Endothelial cell (in vitro differentiated cells): Measurements from ENCODE around the gene TSPAN10. TPM values are rescaled to one million over a fixed set of nuclear protein-coding genes. Genes with fewer than 3 reads are reported as not detected.

ENCODE experiments used
- DNase-seq: peaks from one replicate; pipeline ENCODE4 v3.0.0; 2021; ENCODE audit warnings: low spot score
- H3K27ac Mint-ChIP-seq: one replicate; pipeline ENCODE4 v1.8.0; 2021; ENCODE audit warnings: mixed read lengths, inconsistent platforms; ENCODE audit not compliant: unreplicated experiment
- H3K27me3 Mint-ChIP-seq: one replicate; pipeline ENCODE4 v1.8.0; 2021; ENCODE audit warnings: mild to moderate bottlenecking, moderate library complexity, mixed read lengths, inconsistent platforms; ENCODE audit not compliant: unreplicated experiment
- H3K36me3 Mint-ChIP-seq: one replicate; pipeline ENCODE4 v1.8.0; 2021; ENCODE audit warnings: mild to moderate bottlenecking, low read depth, mixed read lengths, inconsistent platforms; ENCODE audit not compliant: unreplicated experiment
- H3K4me1 Mint-ChIP-seq: one replicate; pipeline ENCODE4 v1.8.0; 2021; ENCODE audit warnings: mild to moderate bottlenecking, mixed read lengths, inconsistent platforms; ENCODE audit not compliant: unreplicated experiment
- H3K4me3 Mint-ChIP-seq: one replicate; pipeline ENCODE4 v1.8.0; 2021; ENCODE audit warnings: mild to moderate bottlenecking, mixed read lengths, inconsistent platforms; ENCODE audit not compliant: unreplicated experiment
- H3K9me3 Mint-ChIP-seq: one replicate; pipeline ENCODE4 v1.8.0; 2021; ENCODE audit warnings: mixed read lengths, inconsistent platforms; ENCODE audit not compliant: unreplicated experiment
- total RNA-seq: library from RNA; stranded (reverse); fragmentation: NEBNext Ultra II Directional; extraction: Animal tissue kit (Norgen Biotek cat#: 25700); gene quantifications from one replicate; pipeline ENCODE4 v1.2.1, GENCODE V29; 2021; ENCODE audit not compliant: unreplicated experiment
- TF ChIP-seq, protein P1 (sequence below): fragments of 200-600 bp; sonication (generic); IDR thresholded peaks from one replicate; pipeline ENCODE4 v1.5.0; 2021; ENCODE audit warnings: antibody characterized with exemption; ENCODE audit not compliant: unreplicated experiment

Gene TSPAN10
- total RNA-seq, 1 donor from 2014 or later, result 2.5 TPM

DNA sequence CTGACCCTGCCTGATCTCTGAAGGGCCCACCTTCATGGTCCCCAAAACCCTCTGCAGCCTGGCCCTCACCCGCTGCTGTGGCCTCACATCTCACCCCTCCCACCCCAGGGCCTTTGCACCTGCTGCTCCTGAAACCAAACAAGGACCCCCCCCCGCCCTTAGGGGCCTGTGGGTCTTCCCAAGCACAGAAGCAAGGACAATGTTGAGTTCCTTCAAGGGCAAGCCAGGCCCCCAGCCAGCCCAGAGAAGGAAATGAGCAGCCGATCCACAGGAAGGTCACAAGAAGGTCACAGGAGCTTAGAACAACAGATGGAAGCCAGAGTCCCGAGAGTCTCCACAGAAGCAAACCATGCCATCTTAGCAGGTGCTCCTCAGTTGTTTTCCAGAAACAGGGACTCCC lies 19.8 kb downstream of the TSPAN10 start:
- peaks cover 8% of the 10 kb centered on the region for H3K4me1 Mint-ChIP-seq
- no peak for DNase-seq
- TF ChIP-seq, protein P1, sequence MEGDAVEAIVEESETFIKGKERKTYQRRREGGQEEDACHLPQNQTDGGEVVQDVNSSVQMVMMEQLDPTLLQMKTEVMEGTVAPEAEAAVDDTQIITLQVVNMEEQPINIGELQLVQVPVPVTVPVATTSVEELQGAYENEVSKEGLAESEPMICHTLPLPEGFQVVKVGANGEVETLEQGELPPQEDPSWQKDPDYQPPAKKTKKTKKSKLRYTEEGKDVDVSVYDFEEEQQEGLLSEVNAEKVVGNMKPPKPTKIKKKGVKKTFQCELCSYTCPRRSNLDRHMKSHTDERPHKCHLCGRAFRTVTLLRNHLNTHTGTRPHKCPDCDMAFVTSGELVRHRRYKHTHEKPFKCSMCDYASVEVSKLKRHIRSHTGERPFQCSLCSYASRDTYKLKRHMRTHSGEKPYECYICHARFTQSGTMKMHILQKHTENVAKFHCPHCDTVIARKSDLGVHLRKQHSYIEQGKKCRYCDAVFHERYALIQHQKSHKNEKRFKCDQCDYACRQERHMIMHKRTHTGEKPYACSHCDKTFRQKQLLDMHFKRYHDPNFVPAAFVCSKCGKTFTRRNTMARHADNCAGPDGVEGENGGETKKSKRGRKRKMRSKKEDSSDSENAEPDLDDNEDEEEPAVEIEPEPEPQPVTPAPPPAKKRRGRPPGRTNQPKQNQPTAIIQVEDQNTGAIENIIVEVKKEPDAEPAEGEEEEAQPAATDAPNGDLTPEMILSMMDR, result no peak
- peaks cover 12% of the 10 kb centered on the region for H3K27me3 Mint-ChIP-seq
- H3K4me3 Mint-ChIP-seq, result no peak overlapping the region
- no peak overlapping the region for H3K27ac Mint-ChIP-seq
- H3K36me3 Mint-ChIP-seq, result no peaks in the 10 kb centered on the region
- no peaks in the 10 kb centered on the region for H3K9me3 Mint-ChIP-seq

DNA sequence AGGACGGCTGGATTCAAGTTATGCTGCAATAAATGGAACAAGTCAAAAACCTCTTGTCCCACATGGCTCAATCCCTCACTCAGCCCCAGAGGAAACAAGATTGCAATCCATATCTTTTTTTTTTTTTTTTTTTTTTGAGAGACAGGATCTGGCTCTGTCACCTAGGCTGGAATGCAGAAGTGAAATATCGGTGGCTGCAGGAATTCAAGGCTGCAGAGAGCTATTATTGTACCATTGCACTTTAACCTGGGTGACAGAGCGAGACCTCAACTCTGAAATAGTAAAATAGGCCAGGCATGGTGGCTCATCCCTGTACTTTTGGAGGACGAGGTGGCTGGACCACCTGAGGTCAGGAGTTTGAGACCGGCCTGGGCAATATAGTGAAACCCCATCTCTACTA lies 22.0 kb downstream of the TSPAN10 start:
- H3K9me3 Mint-ChIP-seq, result no peaks in the 10 kb centered on the region
- H3K4me3 Mint-ChIP-seq, result no peak overlapping the region
- peaks cover 8% of the 10 kb centered on the region for H3K4me1 Mint-ChIP-seq
- no peaks in the 10 kb centered on the region for H3K36me3 Mint-ChIP-seq
- DNase-seq, result no peak
- H3K27me3 Mint-ChIP-seq, result no peaks in the 10 kb centered on the region
- no peak overlapping the region for H3K27ac Mint-ChIP-seq
- TF ChIP-seq, protein P1, result no peak

DNA sequence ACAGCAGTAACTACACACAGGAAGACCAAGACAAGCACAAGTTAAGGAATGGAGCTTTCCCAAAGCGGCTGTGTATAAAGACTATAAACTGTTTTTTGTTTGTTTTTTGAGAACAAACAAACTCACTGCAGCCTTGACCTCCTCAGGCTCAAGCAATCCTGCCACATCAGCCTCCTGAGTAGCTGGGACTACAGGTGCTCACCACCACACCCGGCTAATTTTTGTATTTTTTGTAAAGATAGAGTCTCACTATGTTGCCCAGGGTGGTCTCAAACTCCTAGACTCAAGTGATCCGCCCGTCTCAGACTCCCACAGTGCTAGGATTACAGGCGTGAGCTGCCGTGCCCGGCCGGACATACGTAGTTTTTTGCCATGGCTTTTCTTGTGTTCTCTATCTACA lies 23.4 kb downstream of the TSPAN10 start:
- H3K27me3 Mint-ChIP-seq, result no peaks in the 10 kb centered on the region
- no peak for DNase-seq
- no peak overlapping the region for H3K4me3 Mint-ChIP-seq
- H3K9me3 Mint-ChIP-seq, result no peaks in the 10 kb centered on the region
- no peak overlapping the region for H3K27ac Mint-ChIP-seq
- no peaks in the 10 kb centered on the region for H3K36me3 Mint-ChIP-seq
- peaks cover 8% of the 10 kb centered on the region for H3K4me1 Mint-ChIP-seq
- TF ChIP-seq, protein P1, result no peak

DNA sequence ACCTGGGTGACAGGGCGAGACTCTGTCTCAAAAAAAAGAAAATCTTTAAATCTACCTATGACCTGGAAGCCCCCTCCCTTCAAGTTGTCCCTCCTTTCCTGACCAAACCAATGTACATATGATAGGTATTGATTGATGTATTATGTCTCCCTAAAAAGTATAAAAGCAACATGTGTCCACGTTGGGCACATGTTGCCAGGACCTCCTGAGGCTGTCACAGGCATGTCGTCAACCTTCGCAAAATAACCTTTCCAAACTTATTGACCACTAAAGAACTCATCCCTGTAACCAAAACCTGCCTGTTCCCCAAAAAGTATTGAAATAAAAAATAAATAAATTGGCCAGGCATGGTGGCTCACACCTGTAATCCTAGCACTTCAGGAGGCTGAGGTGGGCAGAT lies 25.0 kb downstream of the TSPAN10 start:
- TF ChIP-seq, protein P1, result no peak
- Mint-ChIP-seq H3K36me3 (peaks cover 7% of the 10 kb centered on the region), H3K4me1 (peaks cover 8% of the 10 kb centered on the region), H3K27me3 (no peaks in the 10 kb centered on the region), H3K27ac (no peak overlapping the region), H3K4me3 (no peak overlapping the region), H3K9me3 (no peaks in the 10 kb centered on the region)
- no peak for DNase-seq

DNA sequence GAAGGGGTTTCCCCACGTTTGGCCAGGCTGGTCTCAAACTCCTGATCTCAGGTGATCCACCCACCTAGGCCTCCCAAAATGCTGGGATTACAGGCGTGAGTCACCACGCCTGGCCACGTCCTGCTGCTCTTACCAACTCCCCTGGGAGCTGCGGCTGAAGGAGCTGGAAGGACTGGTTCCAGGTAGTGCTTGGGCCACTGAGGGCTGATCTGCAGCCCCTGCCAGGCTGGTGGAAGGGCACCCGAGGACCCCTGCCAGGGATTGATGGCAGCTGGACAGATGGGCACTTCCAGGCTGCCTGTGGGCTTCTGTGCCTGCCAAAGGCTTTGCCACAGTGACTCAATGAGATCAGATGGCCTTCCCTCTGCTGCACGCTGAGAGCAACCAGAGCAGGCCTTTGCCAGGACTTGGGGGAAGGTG lies 27.1 kb downstream of the TSPAN10 start:
- no peak for DNase-seq
- no peaks in the 10 kb centered on the region for H3K9me3 Mint-ChIP-seq
- peaks cover 14% of the 10 kb centered on the region for H3K4me1 Mint-ChIP-seq
- H3K36me3 Mint-ChIP-seq, result peaks cover 18% of the 10 kb centered on the region
- TF ChIP-seq, protein P1, result no peak
- H3K27me3 Mint-ChIP-seq, result peaks cover 10% of the 10 kb centered on the region
- no peak overlapping the region for H3K4me3 Mint-ChIP-seq
- H3K27ac Mint-ChIP-seq, result no peak overlapping the region
